Superior temporal gyrus (tissue), 1 donor: Measurements from ENCODE around the gene EFCAB6.

Experiments
- DNase-seq: peaks from one replicate; pipeline ENCODE4 v3.0.0-alpha.2; 2016; ENCODE audit errors: extremely low spot score

EFCAB6 gene

GRCh38 chr22:43848366-43849171 is 36.5 kb upstream of the EFCAB6 start:
- no peak for DNase-seq

GRCh38 chr22:43847376-43848289 is 35.5 kb upstream of the EFCAB6 start:
- DNase-seq, result no peak

GRCh38 chr22:43846966-43847365 is 34.9 kb upstream of the EFCAB6 start:
- no peak for DNase-seq

- no peak for DNase-seq
Measured at GRCh38 chr22:43845981-43846380, 33.9 kb upstream of the EFCAB6 start.

GRCh38 chr22:43844560-43845545 is 32.7 kb upstream of the EFCAB6 start:
- no peak for DNase-seq

- DNase-seq, result no peak
Measured at GRCh38 chr22:43843783-43844530, 31.9 kb upstream of the EFCAB6 start.

GRCh38 chr22:43841742-43842141 is 29.6 kb upstream of the EFCAB6 start:
- DNase-seq, result no peak

GRCh38 chr22:43840851-43841250 is 28.7 kb upstream of the EFCAB6 start:
- DNase-seq, result no peak

- DNase-seq, result no peak
Measured at GRCh38 chr22:43840431-43840830, 28.3 kb upstream of the EFCAB6 start.

GRCh38 chr22:43839781-43840180 is 27.7 kb upstream of the EFCAB6 start:
- no peak for DNase-seq

- DNase-seq, result no peak
Measured at GRCh38 chr22:43838571-43839307, 26.6 kb upstream of the EFCAB6 start.

GRCh38 chr22:43838161-43838560 is 26.1 kb upstream of the EFCAB6 start:
- DNase-seq, result no peak

- no peak for DNase-seq
Measured at GRCh38 chr22:43837666-43838065, 25.6 kb upstream of the EFCAB6 start.

GRCh38 chr22:43835736-43836135 is 23.6 kb upstream of the EFCAB6 start:
- DNase-seq, result no peak

- DNase-seq, result no peak
Measured at GRCh38 chr22:43835166-43835565, 23.1 kb upstream of the EFCAB6 start.

GRCh38 chr22:43833286-43834240 is 21.5 kb upstream of the EFCAB6 start:
- DNase-seq, result no peak

GRCh38 chr22:43832393-43833265 is 20.5 kb upstream of the EFCAB6 start:
- no peak for DNase-seq
